WTC11 (cell line): ENCODE data around the gene UNC13D.

Experiments
- ATF1 ChIP-seq: sonication (generic); formaldehyde crosslinking; IDR thresholded peaks from 2 replicates; pipeline ENCODE4 v1.8.1; 2023; ENCODE audit warnings: mild to moderate bottlenecking, moderate library complexity, missing genetic modification reagents
- CREB1 ChIP-seq: sonication (generic); formaldehyde crosslinking; IDR thresholded peaks from 2 replicates; pipeline ENCODE4 v1.8.0; 2023; ENCODE audit warnings: mild to moderate bottlenecking, missing genetic modification reagents
- ESRRA ChIP-seq: sonication (generic); formaldehyde crosslinking; IDR thresholded peaks from 2 replicates; pipeline ENCODE4 v1.8.1; 2022; ENCODE audit warnings: mild to moderate bottlenecking, missing genetic modification reagents, borderline replicate concordance
- NR2C2 ChIP-seq: sonication (generic); formaldehyde crosslinking; IDR thresholded peaks from 2 replicates; pipeline ENCODE4 v1.8.0; 2022; ENCODE audit warnings: mild to moderate bottlenecking, missing genetic modification reagents
- SMAD4 ChIP-seq: sonication (generic); formaldehyde crosslinking; IDR thresholded peaks from 2 replicates; pipeline ENCODE4 v1.8.0; 2022; ENCODE audit warnings: mild to moderate bottlenecking, missing genetic modification reagents
- TEAD4 ChIP-seq: sonication (generic); formaldehyde crosslinking; IDR thresholded peaks from 2 replicates; pipeline ENCODE4 v1.8.0; 2022; ENCODE audit warnings: mild to moderate bottlenecking, missing genetic modification reagents
- ZNF121 ChIP-seq: sonication (generic); formaldehyde crosslinking; IDR thresholded peaks from 2 replicates; pipeline ENCODE4 v1.8.0; 2023; ENCODE audit warnings: missing genetic modification reagents
- ZNF396 ChIP-seq: fragments of 250-450 bp; sonication (Bioruptor Pico); IDR thresholded peaks from 2 replicates; pipeline ENCODE4 v1.8.0; 2021; ENCODE audit warnings: mild to moderate bottlenecking, moderate library complexity, borderline replicate concordance
- TF ChIP-seq, protein P1 (sequence below): sonication (generic); formaldehyde crosslinking; IDR thresholded peaks from 2 replicates; pipeline ENCODE4 v1.8.1; 2022; ENCODE audit warnings: mild to moderate bottlenecking, missing genetic modification reagents, moderate library complexity, borderline replicate concordance
- TF ChIP-seq, protein P2 (sequence below): fragments of 200-600 bp; IDR thresholded peaks from 2 replicates; pipeline ENCODE4 v1.8.0; 2022; ENCODE audit warnings: antibody characterized with exemption

GRCh38 chr17:75819116-75819515 lies 25.1 kb downstream of the UNC13D start:
- no peak for TF ChIP-seq ATF1 (CRISPR knock-in tag)
- TF ChIP-seq, protein P1, sequence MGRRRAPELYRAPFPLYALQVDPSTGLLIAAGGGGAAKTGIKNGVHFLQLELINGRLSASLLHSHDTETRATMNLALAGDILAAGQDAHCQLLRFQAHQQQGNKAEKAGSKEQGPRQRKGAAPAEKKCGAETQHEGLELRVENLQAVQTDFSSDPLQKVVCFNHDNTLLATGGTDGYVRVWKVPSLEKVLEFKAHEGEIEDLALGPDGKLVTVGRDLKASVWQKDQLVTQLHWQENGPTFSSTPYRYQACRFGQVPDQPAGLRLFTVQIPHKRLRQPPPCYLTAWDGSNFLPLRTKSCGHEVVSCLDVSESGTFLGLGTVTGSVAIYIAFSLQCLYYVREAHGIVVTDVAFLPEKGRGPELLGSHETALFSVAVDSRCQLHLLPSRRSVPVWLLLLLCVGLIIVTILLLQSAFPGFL = no peak
- TF ChIP-seq CREB1 (CRISPR knock-in tag) = no peak
- TF ChIP-seq SMAD4 (CRISPR knock-in tag) = no peak
- TF ChIP-seq, protein P2, sequence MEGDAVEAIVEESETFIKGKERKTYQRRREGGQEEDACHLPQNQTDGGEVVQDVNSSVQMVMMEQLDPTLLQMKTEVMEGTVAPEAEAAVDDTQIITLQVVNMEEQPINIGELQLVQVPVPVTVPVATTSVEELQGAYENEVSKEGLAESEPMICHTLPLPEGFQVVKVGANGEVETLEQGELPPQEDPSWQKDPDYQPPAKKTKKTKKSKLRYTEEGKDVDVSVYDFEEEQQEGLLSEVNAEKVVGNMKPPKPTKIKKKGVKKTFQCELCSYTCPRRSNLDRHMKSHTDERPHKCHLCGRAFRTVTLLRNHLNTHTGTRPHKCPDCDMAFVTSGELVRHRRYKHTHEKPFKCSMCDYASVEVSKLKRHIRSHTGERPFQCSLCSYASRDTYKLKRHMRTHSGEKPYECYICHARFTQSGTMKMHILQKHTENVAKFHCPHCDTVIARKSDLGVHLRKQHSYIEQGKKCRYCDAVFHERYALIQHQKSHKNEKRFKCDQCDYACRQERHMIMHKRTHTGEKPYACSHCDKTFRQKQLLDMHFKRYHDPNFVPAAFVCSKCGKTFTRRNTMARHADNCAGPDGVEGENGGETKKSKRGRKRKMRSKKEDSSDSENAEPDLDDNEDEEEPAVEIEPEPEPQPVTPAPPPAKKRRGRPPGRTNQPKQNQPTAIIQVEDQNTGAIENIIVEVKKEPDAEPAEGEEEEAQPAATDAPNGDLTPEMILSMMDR = no peak
- TF ChIP-seq ZNF396 = no peak
- TF ChIP-seq NR2C2 = no peak
- TF ChIP-seq TEAD4 (CRISPR knock-in tag) = no peak
- TF ChIP-seq ESRRA (CRISPR knock-in tag) = no peak
- TF ChIP-seq ZNF121 (CRISPR knock-in tag) = no peak
